Measurements from ENCODE around the gene ZNF669. TPM values are rescaled to one million over a fixed set of nuclear protein-coding genes. Genes with fewer than 3 reads are reported as not detected.

The ZNF669 gene
- total RNA-seq, 3 donors from 2014 or later = 6.1 to 7.0 (median 6.3) TPM

GRCh38 chr1:247096544-247096943 lies 7.6 kb downstream of the ZNF669 start:
- no peak for ATAC-seq
- intact Hi-C loops (cut with DNase I, micrococcal nuclease) = no loop called here
- TF ChIP-seq CTCF (IDR thresholded peaks at IDR 0.05) = no peak
- Histone ChIP-seq H3K4me1 (ENCODE audit: low read depth) (no peaks in the 10 kb centered on the region), H3K4me3 (no peak overlapping the region), H3K36me3 (ENCODE audit: low read depth) (peaks cover 9% of the 10 kb centered on the region), H3K9me3 (peaks cover 29% of the 10 kb centered on the region)
- DNase-seq = no peak

- Histone ChIP-seq H3K4me3 (no peak overlapping the region), H3K4me1 (ENCODE audit: low read depth) (no peaks in the 10 kb centered on the region), H3K9me3 (peaks cover 25% of the 10 kb centered on the region), H3K36me3 (ENCODE audit: low read depth) (peaks cover 6% of the 10 kb centered on the region)
- intact Hi-C loops (cut with DNase I, micrococcal nuclease) = no loop called here
- TF ChIP-seq CTCF (IDR thresholded peaks at IDR 0.05) = no peak
- ATAC-seq = no peak
- no peak for DNase-seq
Measured at GRCh38 chr1:247096112-247096511, 8.0 kb downstream of the ZNF669 start.

GRCh38 chr1:247090455-247090854 lies 13.7 kb downstream of the ZNF669 start:
- no peaks in the 10 kb centered on the region for H3K4me1 ChIP-seq (ENCODE audit: low read depth)
- intact Hi-C loops (cut with DNase I, micrococcal nuclease) = no loop called here
- no peak for DNase-seq
- H3K9me3 ChIP-seq = no peaks in the 10 kb centered on the region
- ATAC-seq = no peak
- H3K4me3 ChIP-seq = no peak overlapping the region
- no peak for TF ChIP-seq CTCF (IDR thresholded peaks at IDR 0.05)
- H3K36me3 ChIP-seq (ENCODE audit: low read depth) = no peaks in the 10 kb centered on the region

GRCh38 chr1:247089616-247090375 lies 14.4 kb downstream of the ZNF669 start:
- no peak for ATAC-seq
- intact Hi-C loops (cut with DNase I, micrococcal nuclease) = no loop called here
- H3K36me3 ChIP-seq (ENCODE audit: low read depth) = no peaks in the 10 kb centered on the region
- DNase-seq = no peak
- no peak overlapping the region for H3K4me3 ChIP-seq
- no peaks in the 10 kb centered on the region for H3K4me1 ChIP-seq (ENCODE audit: low read depth)
- H3K9me3 ChIP-seq = no peaks in the 10 kb centered on the region
- no peak for TF ChIP-seq CTCF (IDR thresholded peaks at IDR 0.05)

- H3K4me3 ChIP-seq = no peak overlapping the region
- H3K4me1 ChIP-seq (ENCODE audit: low read depth) = no peaks in the 10 kb centered on the region
- intact Hi-C loops (cut with DNase I, micrococcal nuclease) = no loop called here
- TF ChIP-seq CTCF (IDR thresholded peaks at IDR 0.05) = no peak
- no peaks in the 10 kb centered on the region for H3K36me3 ChIP-seq (ENCODE audit: low read depth)
- DNase-seq (no peak), ATAC-seq (no peak)
- H3K9me3 ChIP-seq = no peaks in the 10 kb centered on the region
Measured at GRCh38 chr1:247088967-247089366, 15.2 kb downstream of the ZNF669 start.

Measured in mucosa of descending colon (tissue), 3 donors.